Activated CD4-positive, alpha-beta T cell treated with anti-CD3 and anti-CD28 coated beads, Interleukin-2, amount 10 ng/mL, durations not matched to agents 24 days and 14 days (primary cell): ENCODE results near the gene USF3. TPM values are rescaled to one million over a fixed set of nuclear protein-coding genes. Genes with fewer than 3 reads are reported as not detected.
A peak's percentile ranks its signal among the peaks of the same experiment; 100 is the strongest.

Experiments
- DNase-seq: peaks from one replicate; pipeline ENCODE4 v3.0.0; 2022
- H3K27ac Mint-ChIP-seq: one replicate; pipeline ENCODE4 v1.8.0; 2022; ENCODE audit warnings: mild to moderate bottlenecking, mixed read lengths
- H3K27me3 Mint-ChIP-seq: one replicate; pipeline ENCODE4 v1.8.0; 2022; ENCODE audit warnings: mixed read lengths
- H3K36me3 Mint-ChIP-seq: one replicate; pipeline ENCODE4 v1.8.0; 2022; ENCODE audit warnings: low read depth, mild to moderate bottlenecking, mixed read lengths
- H3K4me1 Mint-ChIP-seq: one replicate; pipeline ENCODE4 v1.8.0; 2021; ENCODE audit warnings: mixed read lengths
- H3K4me3 Mint-ChIP-seq: one replicate; pipeline ENCODE4 v1.8.0; 2022; ENCODE audit warnings: mild to moderate bottlenecking, moderate library complexity, mixed read lengths
- H3K9me3 Mint-ChIP-seq: one replicate; pipeline ENCODE4 v1.8.0; 2021; ENCODE audit warnings: mixed read lengths
- intact Hi-C: fragments of 100-400 bp; cut with micrococcal nuclease; formaldehyde crosslinking; loops from one replicate; pipeline ENCODE4 v1.15.1; 2023
- total RNA-seq: library from RNA; stranded (reverse); gene quantifications from 2 replicates; pipeline ENCODE4 v1.2.3, GENCODE V29; 2022

USF3 gene
- total RNA-seq, 1 donor from 2014 or later: 14.2 TPM

GRCh38 chr3:113721636-113722035, 25.2 kb upstream of the USF3 start:
- no peak overlapping the region for H3K4me3 Mint-ChIP-seq
- no peaks in the 10 kb centered on the region for H3K27me3 Mint-ChIP-seq
- H3K27ac Mint-ChIP-seq: no peak overlapping the region
- H3K36me3 Mint-ChIP-seq: peaks cover 43% of the 10 kb centered on the region
- no peak for DNase-seq
- H3K4me1 Mint-ChIP-seq: peaks cover 14% of the 10 kb centered on the region
- no peaks in the 10 kb centered on the region for H3K9me3 Mint-ChIP-seq
- intact Hi-C loops: no loop called here

GRCh38 chr3:113719758-113720157, 23.3 kb upstream of the USF3 start:
- Mint-ChIP-seq H3K9me3 (no peaks in the 10 kb centered on the region), H3K27ac (no peak overlapping the region), H3K36me3 (peaks cover 44% of the 10 kb centered on the region), H3K4me1 (peaks cover 14% of the 10 kb centered on the region), H3K27me3 (no peaks in the 10 kb centered on the region), H3K4me3 (no peak overlapping the region)
- intact Hi-C loops: no loop called here
- DNase-seq: no peak

- peaks cover 41% of the 10 kb centered on the region for H3K36me3 Mint-ChIP-seq
- H3K9me3 Mint-ChIP-seq: no peaks in the 10 kb centered on the region
- no peak for DNase-seq
- H3K27me3 Mint-ChIP-seq: no peaks in the 10 kb centered on the region
- H3K27ac Mint-ChIP-seq: no peak overlapping the region
- H3K4me3 Mint-ChIP-seq: no peak overlapping the region
- H3K4me1 Mint-ChIP-seq: peaks cover 14% of the 10 kb centered on the region
- intact Hi-C loops: no loop called here
Observed at GRCh38 chr3:113719294-113719693, 22.9 kb upstream of the USF3 start.

GRCh38 chr3:113717818-113718217, 21.4 kb upstream of the USF3 start:
- peaks cover 31% of the 10 kb centered on the region for H3K36me3 Mint-ChIP-seq
- no peaks in the 10 kb centered on the region for H3K9me3 Mint-ChIP-seq
- no peak overlapping the region for H3K4me3 Mint-ChIP-seq
- H3K4me1 Mint-ChIP-seq: peaks cover 9% of the 10 kb centered on the region
- DNase-seq: no peak
- no peaks in the 10 kb centered on the region for H3K27me3 Mint-ChIP-seq
- intact Hi-C loops: no loop called here
- H3K27ac Mint-ChIP-seq: peak overlapping the region; percentile 46

- peaks cover 11% of the 10 kb centered on the region for H3K4me1 Mint-ChIP-seq
- peaks cover 3% of the 10 kb centered on the region for H3K27me3 Mint-ChIP-seq
- no peak overlapping the region for H3K4me3 Mint-ChIP-seq
- intact Hi-C loops: no loop called here
- no peaks in the 10 kb centered on the region for H3K9me3 Mint-ChIP-seq
- DNase-seq: no peak
- H3K27ac Mint-ChIP-seq: no peak overlapping the region
- H3K36me3 Mint-ChIP-seq: peaks cover 26% of the 10 kb centered on the region
Observed at GRCh38 chr3:113717308-113717707, 20.9 kb upstream of the USF3 start.

- intact Hi-C loops: no loop called here
- H3K36me3 Mint-ChIP-seq: peaks cover 10% of the 10 kb centered on the region
- peaks cover 12% of the 10 kb centered on the region for H3K4me1 Mint-ChIP-seq
- no peak for DNase-seq
- no peak overlapping the region for H3K27ac Mint-ChIP-seq
- no peak overlapping the region for H3K4me3 Mint-ChIP-seq
- H3K27me3 Mint-ChIP-seq: peaks cover 15% of the 10 kb centered on the region
- no peaks in the 10 kb centered on the region for H3K9me3 Mint-ChIP-seq
Observed at GRCh38 chr3:113714702-113715101, 18.3 kb upstream of the USF3 start.

GRCh38 chr3:113712129-113712528, 15.7 kb upstream of the USF3 start:
- H3K4me1 Mint-ChIP-seq: peaks cover 7% of the 10 kb centered on the region
- intact Hi-C loops: no loop called here
- H3K9me3 Mint-ChIP-seq: no peaks in the 10 kb centered on the region
- no peak overlapping the region for H3K27ac Mint-ChIP-seq
- H3K36me3 Mint-ChIP-seq: peaks cover 4% of the 10 kb centered on the region
- H3K27me3 Mint-ChIP-seq: peaks cover 23% of the 10 kb centered on the region
- DNase-seq: no peak
- no peak overlapping the region for H3K4me3 Mint-ChIP-seq

- Mint-ChIP-seq H3K27ac (no peak overlapping the region), H3K36me3 (no peaks in the 10 kb centered on the region), H3K9me3 (no peaks in the 10 kb centered on the region), H3K4me3 (no peak overlapping the region), H3K4me1 (peaks cover 7% of the 10 kb centered on the region), H3K27me3 (peaks cover 30% of the 10 kb centered on the region)
- intact Hi-C loops: no loop called here
- no peak for DNase-seq
Observed at GRCh38 chr3:113707835-113708234, 11.4 kb upstream of the USF3 start.

- H3K9me3 Mint-ChIP-seq: no peaks in the 10 kb centered on the region
- H3K27ac Mint-ChIP-seq: peak overlapping the region; percentile 71
- peaks cover 21% of the 10 kb centered on the region for H3K4me1 Mint-ChIP-seq
- DNase-seq: peak; percentile 71
- H3K36me3 Mint-ChIP-seq: peaks cover 3% of the 10 kb centered on the region
- no peaks in the 10 kb centered on the region for H3K27me3 Mint-ChIP-seq
- peak overlapping the region; percentile 77 for H3K4me3 Mint-ChIP-seq
- intact Hi-C loops: loop anchor here (5.0 kb wide), 2 partner anchors 92 to 682 kb away; a partner anchor contains a TSS
Observed at GRCh38 chr3:113698956-113699355, 2.5 kb upstream of the USF3 start.

- peaks cover 8% of the 10 kb centered on the region for H3K36me3 Mint-ChIP-seq
- no peak for DNase-seq
- peaks cover 25% of the 10 kb centered on the region for H3K4me1 Mint-ChIP-seq
- peak overlapping the region; percentile 13 for H3K27ac Mint-ChIP-seq
- H3K4me3 Mint-ChIP-seq: no peak overlapping the region
- intact Hi-C loops: loop anchor here (5.0 kb wide), 2 partner anchors 91 to 681 kb away; a partner anchor contains a TSS
- no peaks in the 10 kb centered on the region for H3K9me3 Mint-ChIP-seq
- H3K27me3 Mint-ChIP-seq: no peaks in the 10 kb centered on the region
Observed at GRCh38 chr3:113698213-113698742, 1.8 kb upstream of the USF3 start.

GRCh38 chr3:113697500-113698090, 1.2 kb upstream of the USF3 start:
- DNase-seq: no peak
- Mint-ChIP-seq H3K27me3 (no peaks in the 10 kb centered on the region), H3K36me3 (peaks cover 10% of the 10 kb centered on the region), H3K4me3 (no peak overlapping the region), H3K27ac (no peak overlapping the region), H3K9me3 (no peaks in the 10 kb centered on the region), H3K4me1 (peaks cover 27% of the 10 kb centered on the region)
- intact Hi-C loops: loop anchor here (2.0 to 5.0 kb wide), 3 partner anchors 90 to 1449 kb away; partner anchors contain the start of gene ZBTB20

- intact Hi-C loops: loop anchor here (1.0 to 5.0 kb wide), 8 partner anchors 50 to 1450 kb away; partner anchors contain the start of genes ATP6V1A, CCDC191, QTRT2 and SIDT1
- no peaks in the 10 kb centered on the region for H3K9me3 Mint-ChIP-seq
- no peak overlapping the region for H3K27ac Mint-ChIP-seq
- H3K36me3 Mint-ChIP-seq: peaks cover 10% of the 10 kb centered on the region
- no peak overlapping the region for H3K4me3 Mint-ChIP-seq
- H3K4me1 Mint-ChIP-seq: peaks cover 27% of the 10 kb centered on the region
- peak; percentile 100 for DNase-seq
- H3K27me3 Mint-ChIP-seq: no peaks in the 10 kb centered on the region
Observed at GRCh38 chr3:113696658-113697499, 437 bp upstream of the USF3 start.

- Mint-ChIP-seq H3K9me3 (no peaks in the 10 kb centered on the region), H3K4me3 (peak overlapping the region; percentile 90)
Observed at GRCh38 chr3:113695431-113695785, 1.0 kb downstream of the USF3 start.

GRCh38 chr3:113690482-113690881, 6.0 kb downstream of the USF3 start:
- Mint-ChIP-seq H3K9me3 (no peaks in the 10 kb centered on the region), H3K27me3 (no peaks in the 10 kb centered on the region), H3K27ac (no peak overlapping the region), H3K4me1 (peaks cover 16% of the 10 kb centered on the region), H3K4me3 (no peak overlapping the region), H3K36me3 (peaks cover 20% of the 10 kb centered on the region)
- intact Hi-C loops: no loop called here
- no peak for DNase-seq

More at GRCh38 chr3:113695431-113695785, 1.0 kb downstream of the USF3 start:
- peak; percentile 58 for DNase-seq
- H3K36me3 Mint-ChIP-seq: peaks cover 10% of the 10 kb centered on the region
- H3K4me1 Mint-ChIP-seq: peaks cover 27% of the 10 kb centered on the region
- H3K27me3 Mint-ChIP-seq: no peaks in the 10 kb centered on the region
- intact Hi-C loops: loop anchor here (5.0 kb wide), 2 partner anchors 88 to 678 kb away; a partner anchor contains a TSS
- H3K27ac Mint-ChIP-seq: peak overlapping the region; percentile 95
